GM20431 (cell line): Measurements from ENCODE around the gene ATG16L2.
"Not testable (repeated sequence)": the region's sequence is repeated elsewhere in the genome, so short reads cannot be mapped to it uniquely, and the experiment has no call there.

Experiments
- in situ Hi-C: fragments of 300-500 bp; cut with MseI, MboI; formaldehyde crosslinking; loops from one replicate; pipeline ENCODE4 v1.15.0; 2020; ENCODE audit warnings: low sequenced_read_pairs; ENCODE audit not compliant: unreplicated experiment

ATG16L2 gene

DNA sequence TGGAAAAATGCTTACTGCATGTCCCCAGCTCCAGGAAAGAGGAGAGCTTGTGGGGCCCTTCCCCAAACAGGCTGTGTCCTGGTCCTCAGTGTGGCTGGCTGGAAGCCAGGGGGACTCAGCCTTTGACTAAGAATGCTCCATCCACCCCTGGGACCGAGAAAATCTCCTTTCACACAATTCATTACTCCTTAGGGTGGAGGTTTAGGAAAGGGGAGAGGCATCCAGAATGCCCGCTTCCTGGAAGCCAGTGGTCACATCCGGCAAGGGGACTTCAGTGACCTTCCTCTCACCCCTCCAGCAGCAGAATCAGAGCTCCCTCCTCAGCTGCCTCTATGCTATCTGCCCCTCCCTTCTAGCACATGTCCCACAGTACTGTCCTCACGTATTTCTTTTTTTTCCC is 21.9 kb downstream of the ATG16L2 start:
- in situ Hi-C loops = loop anchor here (25.0 kb wide), 1 partner anchor 351 kb away; no protein-coding TSS in a partner anchor

DNA sequence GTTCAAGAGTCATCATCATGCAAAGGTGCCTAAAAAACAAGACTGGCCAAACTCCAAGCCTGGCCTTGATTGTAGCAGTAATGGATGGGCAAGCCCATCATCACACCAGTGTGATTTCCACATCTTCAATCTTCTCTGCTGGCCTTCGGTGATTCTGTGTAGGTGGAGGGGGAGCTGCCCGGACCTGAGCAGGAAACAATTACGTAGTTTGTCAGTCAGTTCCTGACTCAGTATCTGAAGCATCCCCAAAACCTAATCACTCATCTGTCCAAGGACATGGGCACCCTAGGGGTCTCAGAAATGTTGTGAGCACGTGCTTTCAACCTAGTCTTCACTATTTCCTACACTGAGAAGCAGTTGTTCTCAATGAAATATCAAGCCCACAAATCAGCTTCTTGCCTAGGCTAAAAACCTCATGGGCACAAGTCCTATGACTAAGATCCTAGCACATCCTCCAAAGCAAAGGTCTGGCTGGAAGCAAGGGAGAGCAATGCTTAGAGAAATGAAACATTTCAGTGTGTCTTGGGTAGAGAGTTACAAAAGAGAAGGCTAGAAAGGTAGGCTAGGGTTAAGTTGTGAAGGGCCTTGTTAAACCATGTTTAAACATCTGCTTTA is 24.6 kb downstream of the ATG16L2 start:
- in situ Hi-C loops = loop anchor here (25.0 kb wide), 1 partner anchor 349 kb away; no protein-coding TSS in a partner anchor

DNA sequence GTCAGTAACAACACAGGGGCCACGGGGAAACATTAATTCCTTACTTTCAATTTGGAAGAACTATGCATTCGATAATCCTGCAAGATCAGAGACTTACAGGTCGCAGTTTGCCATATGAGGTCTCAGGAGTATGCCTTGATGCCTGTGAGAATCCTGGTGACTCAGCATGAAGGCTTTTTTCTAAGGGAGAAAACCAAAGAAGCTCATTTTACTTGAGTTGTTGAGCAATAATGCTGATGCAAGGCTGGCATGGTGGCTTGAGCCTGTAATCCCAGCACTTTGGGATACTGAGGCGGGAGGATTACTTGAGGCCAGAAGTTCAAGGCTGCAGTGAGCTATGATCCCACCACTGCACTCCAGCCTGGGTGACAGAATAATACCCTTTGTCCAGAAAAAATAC is 26.6 kb downstream of the ATG16L2 start:
- in situ Hi-C loops = loop anchor here (25.0 kb wide), 1 partner anchor 347 kb away; no protein-coding TSS in a partner anchor

DNA sequence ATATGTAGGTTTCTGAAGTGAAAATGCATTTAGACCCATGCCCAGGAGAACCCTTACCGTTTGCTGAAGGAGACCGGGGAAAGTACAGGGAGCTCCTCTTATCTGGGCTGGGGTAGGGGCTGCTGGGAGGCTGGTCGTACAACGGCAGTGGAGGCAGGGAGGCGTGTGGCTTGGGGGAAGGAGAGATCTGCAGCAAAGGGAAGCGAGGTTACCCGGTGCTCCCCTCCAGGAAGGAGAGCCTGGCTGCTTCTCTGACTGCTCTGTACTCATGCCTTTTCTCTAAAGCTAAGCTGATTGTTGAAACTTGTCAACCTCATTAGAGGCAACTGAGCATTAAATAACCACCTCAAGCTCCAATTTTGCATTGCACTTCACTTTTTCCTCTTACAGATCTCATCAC is 27.2 kb downstream of the ATG16L2 start:
- in situ Hi-C loops = loop anchor here (25.0 kb wide), 1 partner anchor 346 kb away; no protein-coding TSS in a partner anchor

DNA sequence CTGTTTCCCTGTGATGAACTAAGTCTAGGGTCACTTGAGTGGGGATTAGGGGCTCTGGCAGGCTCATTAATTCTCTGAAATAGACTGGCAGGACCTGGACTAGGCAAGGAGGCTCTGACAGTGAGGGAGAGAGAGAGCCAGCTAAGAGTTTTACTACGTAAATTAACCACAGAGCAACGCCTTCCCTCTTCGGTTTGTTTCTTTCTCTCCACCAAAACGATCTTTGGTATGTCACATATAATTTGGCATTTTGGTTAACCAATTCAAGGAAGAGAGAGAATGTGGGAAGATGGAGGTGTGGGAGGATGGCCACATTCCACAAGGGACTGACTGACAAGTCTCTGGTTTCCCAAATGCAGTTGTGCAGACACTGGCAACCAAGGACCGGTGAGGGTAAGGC is 27.9 kb downstream of the ATG16L2 start:
- in situ Hi-C loops = loop anchor here (25.0 kb wide), 1 partner anchor 345 kb away; no protein-coding TSS in a partner anchor

DNA sequence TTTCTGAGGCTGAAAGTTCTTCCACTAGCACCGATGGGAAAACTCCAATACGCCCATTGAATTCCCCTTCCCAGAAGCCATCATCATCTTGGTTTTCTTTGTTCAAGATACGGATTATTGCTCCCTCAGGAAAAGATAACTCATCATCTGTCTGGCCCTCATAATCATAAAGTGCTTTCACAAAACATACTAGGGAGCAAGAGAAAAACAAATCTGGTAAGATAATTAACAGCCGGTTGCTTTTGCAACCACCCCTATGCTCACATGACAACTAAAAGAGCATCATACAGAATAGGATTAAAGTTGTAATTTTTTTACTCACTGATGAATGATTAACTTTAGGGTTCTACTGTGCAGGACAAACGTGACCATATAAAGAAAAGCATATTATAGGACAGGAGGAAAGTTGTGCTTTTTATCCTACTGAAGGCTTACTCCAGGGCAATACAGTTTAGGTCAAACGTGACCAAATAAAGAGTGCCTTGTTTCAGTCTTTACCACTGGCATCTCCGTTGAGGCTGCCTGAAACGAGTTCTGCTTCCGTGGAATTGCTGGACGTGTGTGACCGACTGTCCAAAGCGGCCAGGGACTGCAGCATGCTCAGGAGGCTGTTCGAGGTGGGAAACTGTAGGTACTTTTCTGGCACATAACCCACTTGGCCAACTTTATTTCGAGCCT is 28.6 kb downstream of the ATG16L2 start:
- in situ Hi-C loops = loop anchor here (25.0 kb wide), 1 partner anchor 345 kb away; no protein-coding TSS in a partner anchor

DNA sequence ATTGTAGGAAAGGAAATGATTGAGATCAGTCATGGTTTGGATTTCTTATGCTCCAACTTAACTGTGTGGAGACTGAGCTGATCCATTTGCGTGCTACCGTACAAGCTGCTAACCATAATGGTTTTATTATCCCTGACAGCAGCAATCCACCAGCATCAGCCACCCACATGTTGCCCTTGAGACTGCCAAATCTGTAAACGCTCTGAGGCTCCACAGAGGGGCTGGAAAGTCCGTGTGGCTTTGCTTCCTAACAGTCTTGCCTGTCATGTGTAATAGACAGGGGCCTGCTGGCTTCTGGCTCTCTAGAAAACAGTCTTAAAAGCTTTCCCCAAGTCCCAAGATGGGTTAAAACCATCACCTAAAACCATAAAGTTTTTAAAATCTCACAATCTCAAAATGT is 30.1 kb downstream of the ATG16L2 start:
- in situ Hi-C loops = loop anchor here (25.0 kb wide), 1 partner anchor 343 kb away; no protein-coding TSS in a partner anchor

DNA sequence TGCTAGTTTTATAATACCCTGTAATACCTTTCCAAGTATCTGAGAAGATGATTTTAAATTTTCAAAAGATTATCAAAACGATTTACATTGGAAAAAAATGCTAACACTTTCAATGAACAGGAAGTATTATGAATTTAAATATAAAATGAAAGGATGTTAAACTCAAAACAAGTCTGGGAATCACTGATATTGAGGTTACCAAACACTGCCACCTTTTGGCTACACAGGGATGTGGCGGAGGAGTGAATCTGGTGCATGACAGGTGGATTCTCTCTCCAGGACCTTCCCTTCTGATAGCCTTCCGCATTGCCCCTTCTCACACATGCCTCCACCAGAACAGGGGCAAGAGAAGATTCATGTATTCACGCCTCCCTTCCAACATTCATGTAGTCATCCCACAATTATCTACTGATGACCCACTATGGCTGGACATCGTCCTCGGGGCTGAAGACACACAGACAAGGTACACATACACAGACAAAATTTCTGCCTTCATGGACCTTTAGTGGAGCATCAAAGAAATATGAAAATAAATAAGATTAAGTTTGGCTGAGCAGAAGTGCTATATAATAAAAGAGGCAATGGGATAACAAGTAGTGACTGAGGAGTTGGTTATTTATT is 34.7 kb downstream of the ATG16L2 start:
- in situ Hi-C loops = loop anchor here (25.0 kb wide), 1 partner anchor 338 kb away; no protein-coding TSS in a partner anchor

DNA sequence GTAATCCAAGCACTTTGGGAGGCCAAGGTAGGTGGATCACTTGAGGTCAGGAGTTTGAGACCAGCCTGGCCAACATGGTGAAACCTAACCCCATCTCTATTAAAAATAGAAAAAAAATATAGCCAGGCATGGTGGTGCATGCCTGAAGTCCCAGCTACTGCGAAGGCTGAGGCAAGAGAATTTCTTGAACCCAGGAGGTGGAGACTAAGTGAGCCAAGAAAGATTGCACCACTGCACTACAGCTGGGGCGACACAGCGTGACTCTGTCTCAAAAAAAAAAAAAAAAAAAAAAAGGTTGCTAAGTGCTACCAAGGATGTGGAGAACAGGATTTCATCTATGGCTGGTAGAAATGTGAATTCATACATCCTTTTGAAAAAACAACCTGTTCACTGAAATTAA is 36.6 kb downstream of the ATG16L2 start:
- in situ Hi-C loops = no loop called here

DNA sequence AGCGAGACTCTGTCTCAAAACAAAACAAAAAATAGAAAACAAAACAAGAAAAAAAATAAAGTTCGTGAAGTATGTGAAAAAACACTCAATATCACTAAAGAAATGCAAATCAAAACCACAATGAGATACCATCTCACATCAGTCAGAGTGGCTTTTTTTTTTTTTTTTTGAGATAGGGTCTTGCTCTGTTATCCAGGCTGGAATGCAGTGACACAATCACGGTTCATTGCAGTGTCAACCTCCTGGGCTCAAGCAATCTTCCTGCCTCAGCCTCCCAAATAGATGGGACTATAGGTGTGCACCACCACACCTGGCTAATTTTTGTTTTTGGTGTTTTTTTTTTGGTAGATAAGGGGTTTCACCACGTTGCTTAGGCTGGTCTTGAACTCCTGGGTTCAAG is 37.5 kb downstream of the ATG16L2 start:
- in situ Hi-C loops = no loop called here

DNA sequence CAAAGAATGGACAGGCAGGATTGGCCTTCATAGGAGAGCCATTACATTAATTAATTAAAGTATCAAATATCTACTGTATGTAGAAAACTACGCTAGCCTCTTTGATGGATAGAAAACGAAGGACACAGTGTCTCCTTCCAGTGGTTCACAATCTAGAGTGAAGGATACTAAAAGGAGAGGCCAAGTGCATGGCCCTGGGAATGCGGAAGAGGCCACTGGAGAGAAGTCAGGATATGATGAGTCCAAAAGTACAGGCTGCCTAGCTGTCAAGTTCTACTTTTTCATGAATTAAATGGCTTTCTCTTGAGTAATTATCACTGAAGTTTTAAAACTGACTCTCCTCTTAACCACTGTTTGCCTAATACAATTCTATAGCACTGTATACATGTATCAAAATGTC is 41.9 kb downstream of the ATG16L2 start:
- in situ Hi-C loops = no loop called here

DNA sequence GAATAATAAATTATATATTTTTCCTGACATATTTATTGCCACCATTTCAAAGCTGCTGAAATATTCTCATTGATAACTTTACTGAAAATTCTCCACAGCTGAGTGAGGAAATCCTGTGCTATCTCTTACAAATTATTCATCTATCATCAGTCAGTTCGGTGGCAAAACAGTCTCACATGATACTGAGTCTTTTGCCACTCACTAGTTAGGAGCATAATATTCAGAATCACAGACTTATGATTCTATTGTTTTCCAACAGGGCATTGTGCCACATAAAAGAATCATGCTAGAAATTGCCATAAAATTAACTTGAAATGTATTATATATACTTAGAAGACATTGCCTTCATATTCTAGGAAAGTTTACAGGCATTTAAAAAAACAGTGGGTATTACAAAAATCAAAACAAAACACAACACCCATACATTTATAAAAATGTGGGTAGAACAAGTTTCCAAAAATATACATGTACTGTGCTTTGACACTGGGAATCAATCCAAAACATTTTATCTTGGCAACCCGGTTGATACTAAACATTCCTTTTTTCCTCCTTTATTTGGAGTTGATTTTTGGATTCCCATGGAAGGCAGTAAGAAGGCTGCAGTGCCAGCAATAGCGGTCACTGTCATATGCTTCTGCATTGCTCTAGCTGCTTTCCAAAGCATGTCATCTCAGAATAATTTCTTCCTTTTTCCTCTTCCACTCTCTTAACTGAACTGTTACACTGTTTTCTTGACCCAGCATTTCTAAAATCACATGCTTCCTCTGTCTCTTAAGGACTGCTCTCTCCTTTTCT is 42.5 kb downstream of the ATG16L2 start:
- in situ Hi-C loops = no loop called here

DNA sequence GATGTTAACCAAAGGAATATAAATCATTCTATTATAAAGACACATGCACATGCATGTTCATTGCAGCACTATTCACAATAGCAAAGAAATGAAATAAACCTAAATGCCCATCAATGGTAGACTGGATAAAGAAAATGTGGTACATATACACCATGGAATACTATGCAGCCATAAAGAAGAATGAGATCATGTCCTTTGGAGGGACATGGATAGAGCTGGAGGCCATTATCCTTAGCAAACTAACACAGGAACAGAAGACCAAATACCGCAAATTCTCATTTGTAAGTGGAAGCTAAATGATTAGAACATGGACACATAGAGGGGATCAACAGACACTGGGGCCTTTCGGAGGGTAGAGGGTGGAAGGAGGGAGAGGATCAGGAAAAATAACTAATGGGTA is 44.1 kb downstream of the ATG16L2 start:
- in situ Hi-C loops = not testable (repeated sequence)

DNA sequence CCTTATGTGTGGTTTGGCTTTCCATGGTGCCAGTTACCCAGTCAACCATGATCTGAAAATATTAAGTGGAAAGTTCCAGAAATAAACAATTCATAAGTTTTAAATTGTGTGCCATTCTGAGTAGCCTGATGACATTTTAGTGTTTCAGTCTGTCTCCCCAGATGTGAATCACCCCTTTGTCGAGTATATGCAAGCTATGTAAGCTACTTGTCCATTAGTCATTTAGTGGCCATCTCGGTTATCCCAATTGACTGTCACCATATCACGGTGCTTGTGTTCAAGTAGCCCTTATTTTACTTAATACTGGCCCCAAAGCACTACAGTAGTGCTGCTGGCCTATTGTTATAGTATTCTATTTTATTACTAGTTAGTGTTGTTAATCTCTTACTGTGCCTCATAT is 44.9 kb downstream of the ATG16L2 start:
- in situ Hi-C loops = no loop called here

DNA sequence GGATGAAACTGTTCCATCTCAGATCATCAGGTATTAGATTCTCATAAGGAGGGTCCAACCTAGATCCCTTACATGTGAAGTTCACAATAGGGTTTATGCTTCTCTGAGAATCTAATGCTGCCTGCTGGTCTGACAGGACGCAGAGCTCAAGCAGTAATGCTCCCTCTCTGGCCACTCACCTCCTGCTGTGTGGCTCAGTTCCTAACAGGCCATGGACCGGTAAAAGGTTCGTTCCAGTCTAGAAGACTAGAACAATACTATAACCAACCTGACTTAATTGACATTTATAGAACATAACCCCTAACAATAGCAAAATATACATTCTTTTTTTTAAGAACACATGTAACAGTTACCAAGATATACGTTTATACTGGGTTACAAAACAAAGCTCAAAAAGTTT is 45.8 kb downstream of the ATG16L2 start:
- in situ Hi-C loops = no loop called here

DNA sequence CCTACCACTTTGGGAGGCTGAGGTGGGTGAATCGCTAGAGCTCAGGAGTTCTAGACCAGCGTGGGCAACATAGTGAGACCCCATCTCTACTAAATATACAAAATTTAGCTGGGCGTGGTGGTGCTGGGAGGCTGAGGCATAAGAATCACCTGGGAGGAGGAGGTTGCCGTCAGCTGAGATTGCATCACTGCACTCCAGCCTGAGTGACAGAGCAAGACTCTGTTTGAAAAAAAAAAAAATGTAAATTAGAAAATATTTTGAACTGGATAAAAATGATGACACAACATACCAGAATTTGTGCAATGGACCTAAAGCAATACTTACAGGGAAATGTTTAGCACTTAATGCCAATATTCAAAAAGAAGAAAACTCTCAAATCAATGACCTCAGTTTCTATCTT is 46.4 kb downstream of the ATG16L2 start:
- in situ Hi-C loops = no loop called here

DNA sequence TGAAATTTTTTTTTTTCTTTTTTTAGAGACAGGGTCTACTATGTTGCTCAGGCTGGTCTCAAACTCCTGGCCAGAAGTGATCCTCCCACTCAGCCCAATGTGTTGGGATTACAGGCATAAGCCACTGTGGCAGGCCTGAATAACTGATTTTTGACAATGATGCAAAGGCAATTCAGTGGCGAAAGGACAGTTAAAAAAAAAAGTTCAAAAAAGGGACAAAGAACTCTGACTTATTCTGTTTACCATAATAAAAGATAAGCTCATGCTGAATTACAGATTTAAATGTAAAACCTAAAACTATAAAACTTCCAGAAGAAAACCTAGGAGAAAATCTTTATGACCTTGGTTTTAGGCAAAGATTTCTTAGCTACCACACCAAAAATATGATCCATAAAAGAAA is 48.9 kb downstream of the ATG16L2 start:
- in situ Hi-C loops = no loop called here

DNA sequence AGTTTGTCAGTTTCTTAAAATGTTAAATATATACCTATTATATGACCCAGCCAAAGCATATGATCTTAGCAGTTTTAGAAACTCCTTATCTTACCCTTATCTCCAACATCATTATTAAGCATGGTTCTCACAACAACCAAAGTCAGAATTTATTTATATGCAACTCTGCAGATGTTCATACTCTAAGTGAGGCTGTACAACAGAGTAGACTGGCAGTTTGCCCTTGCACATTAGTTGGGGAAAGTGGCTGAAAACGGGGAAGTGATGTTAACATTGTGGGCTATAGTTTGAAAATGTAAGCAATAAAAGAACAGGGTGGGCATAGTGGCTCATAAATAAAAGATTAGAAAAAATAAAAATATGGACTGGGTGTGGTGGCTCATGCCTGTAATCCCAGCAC is 49.7 kb downstream of the ATG16L2 start:
- in situ Hi-C loops = no loop called here

DNA sequence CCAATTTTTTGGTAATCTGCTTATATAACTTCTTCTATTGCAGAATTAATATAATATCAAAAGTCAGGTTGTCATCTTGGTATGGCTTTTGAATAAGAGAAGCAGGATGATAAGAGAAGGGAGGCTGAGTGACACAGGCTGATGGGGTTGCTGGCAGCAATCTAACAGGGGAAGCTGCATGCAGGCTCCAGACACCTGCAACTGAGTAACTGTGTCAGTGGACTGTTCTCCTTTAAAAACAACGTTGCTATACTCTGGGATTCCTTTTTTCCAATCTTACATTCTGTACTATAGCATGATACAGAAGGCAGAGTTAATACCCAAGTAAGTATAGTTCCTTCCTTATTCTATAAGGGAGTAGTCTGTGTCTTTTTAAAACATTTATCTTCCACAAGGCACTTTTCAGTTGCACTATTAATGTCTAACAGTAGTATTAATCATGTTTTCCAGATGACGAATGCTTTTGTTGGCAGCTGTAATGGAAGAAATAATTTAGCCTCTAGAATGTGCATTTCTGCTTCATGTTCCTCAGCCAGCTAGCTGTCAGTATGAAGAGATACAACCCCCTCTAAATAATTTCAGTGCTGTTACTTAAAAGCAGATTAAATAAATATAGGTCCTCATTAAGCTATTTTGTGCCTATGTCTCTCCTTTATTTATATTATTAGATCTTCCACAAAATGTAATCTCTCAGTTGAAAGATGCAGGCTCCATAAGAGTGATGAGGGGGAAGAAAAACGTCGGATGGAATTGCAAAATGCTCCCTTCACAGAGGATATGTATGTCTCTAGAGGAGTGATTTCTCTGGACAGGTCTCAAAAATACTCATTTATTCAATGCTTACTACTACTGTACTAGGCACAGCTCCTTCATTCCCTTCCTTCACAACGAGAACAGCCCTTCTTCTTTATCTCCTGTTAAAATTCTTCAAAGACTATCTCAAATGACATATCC is 50.8 kb downstream of the ATG16L2 start:
- in situ Hi-C loops = no loop called here
